ENCODE measurements around the gene LRPAP1.

- TF ChIP-seq CTCF (conservative IDR thresholded peaks at IDR 0.05; ENCODE audit: low read length) = no peak
- no peak for TF ChIP-seq EZH2phosphoT487 (IDR thresholded peaks at IDR 0.05; ENCODE audit: borderline replicate concordance)
Measured at GRCh38 chr4:3571921-3572320, 39.7 kb upstream of the LRPAP1 start.
